GM12875 (cell line): ENCODE results near the gene SLC16A10.

Experiments used
- H3K4me3 ChIP-seq: one replicate; pipeline ENCODE4 v1.5.1; 2011; ENCODE audit warnings: low read depth, low read length, control low read depth
- TF ChIP-seq, protein P1 (sequence below): IDR thresholded peaks from 2 replicates; pipeline ENCODE4 v1.5.1; 2011; ENCODE audit warnings: low read depth, mild to moderate bottlenecking, control low read depth, inconsistent platforms, low read length, moderate library complexity, borderline replicate concordance; ENCODE audit not compliant: insufficient read depth

The SLC16A10 gene

GRCh38 chr6:111162504-111162903 is 75.2 kb downstream of the SLC16A10 start:
- H3K4me3 ChIP-seq: no peak overlapping the region
- TF ChIP-seq, protein P1, sequence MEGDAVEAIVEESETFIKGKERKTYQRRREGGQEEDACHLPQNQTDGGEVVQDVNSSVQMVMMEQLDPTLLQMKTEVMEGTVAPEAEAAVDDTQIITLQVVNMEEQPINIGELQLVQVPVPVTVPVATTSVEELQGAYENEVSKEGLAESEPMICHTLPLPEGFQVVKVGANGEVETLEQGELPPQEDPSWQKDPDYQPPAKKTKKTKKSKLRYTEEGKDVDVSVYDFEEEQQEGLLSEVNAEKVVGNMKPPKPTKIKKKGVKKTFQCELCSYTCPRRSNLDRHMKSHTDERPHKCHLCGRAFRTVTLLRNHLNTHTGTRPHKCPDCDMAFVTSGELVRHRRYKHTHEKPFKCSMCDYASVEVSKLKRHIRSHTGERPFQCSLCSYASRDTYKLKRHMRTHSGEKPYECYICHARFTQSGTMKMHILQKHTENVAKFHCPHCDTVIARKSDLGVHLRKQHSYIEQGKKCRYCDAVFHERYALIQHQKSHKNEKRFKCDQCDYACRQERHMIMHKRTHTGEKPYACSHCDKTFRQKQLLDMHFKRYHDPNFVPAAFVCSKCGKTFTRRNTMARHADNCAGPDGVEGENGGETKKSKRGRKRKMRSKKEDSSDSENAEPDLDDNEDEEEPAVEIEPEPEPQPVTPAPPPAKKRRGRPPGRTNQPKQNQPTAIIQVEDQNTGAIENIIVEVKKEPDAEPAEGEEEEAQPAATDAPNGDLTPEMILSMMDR: no peak

GRCh38 chr6:111171577-111172400 is 84.5 kb downstream of the SLC16A10 start:
- TF ChIP-seq, protein P1: no peak

DNA sequence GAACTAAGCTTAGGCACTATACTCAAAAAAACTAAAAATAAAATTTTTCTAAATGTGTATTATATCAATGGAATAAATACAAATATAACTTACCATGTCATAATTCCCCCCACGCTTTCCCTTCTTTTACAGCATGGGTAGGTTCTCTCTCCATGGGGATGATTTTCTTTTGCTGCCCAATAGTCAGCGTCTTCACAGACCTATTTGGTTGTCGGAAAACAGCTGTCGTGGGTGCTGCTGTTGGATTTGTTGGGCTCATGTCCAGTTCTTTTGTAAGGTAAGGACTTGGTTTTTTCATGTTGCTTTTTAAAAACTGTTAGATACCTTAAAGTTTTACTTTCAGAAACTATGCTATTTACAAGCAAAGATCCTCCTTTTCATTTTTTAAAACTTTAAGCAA is 85.3 kb downstream of the SLC16A10 start:
- TF ChIP-seq, protein P1: no peak
- H3K4me3 ChIP-seq: no peak overlapping the region

More at GRCh38 chr6:111171577-111172400, 84.5 kb downstream of the SLC16A10 start:
- no peak overlapping the region for H3K4me3 ChIP-seq

- no peak overlapping the region for H3K4me3 ChIP-seq
- TF ChIP-seq, protein P1: no peak
Measured at GRCh38 chr6:111173341-111173740, 86.0 kb downstream of the SLC16A10 start.

DNA sequence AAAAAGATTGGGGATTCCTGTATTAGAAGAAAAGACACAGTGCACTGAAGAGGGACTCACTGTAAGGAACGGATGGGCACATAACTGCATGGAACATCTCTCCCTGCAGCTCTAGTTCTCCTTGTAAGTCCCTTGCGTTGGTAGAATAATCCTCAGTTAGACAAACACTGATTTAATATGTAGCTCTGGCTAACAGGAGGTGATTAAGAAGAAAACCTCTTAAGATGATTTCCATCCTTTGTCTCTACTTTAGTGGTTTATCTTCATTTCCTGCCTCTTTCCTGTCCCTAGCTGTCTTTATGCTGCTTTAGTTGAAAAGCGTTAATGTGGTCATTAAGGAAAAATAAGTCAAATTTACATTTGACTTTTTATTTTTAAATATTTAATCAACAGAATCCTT is 86.6 kb downstream of the SLC16A10 start:
- TF ChIP-seq, protein P1: no peak
- no peak overlapping the region for H3K4me3 ChIP-seq

- no peak overlapping the region for H3K4me3 ChIP-seq
- TF ChIP-seq, protein P1: no peak
Measured at GRCh38 chr6:111175109-111175508, 87.8 kb downstream of the SLC16A10 start.
